Natural killer cell (primary cell): Measurements from ENCODE around the gene GPR141. TPM values are rescaled to one million over a fixed set of nuclear protein-coding genes. Genes with fewer than 3 reads are reported as not detected.
"Not testable (repeated sequence)": the region's sequence is repeated elsewhere in the genome, so short reads cannot be mapped to it uniquely, and the experiment has no call there.

Experiments used
- ATAC-seq, 3 donors: fragments of 150-1000 bp in 2 of 3; fragments of 200-7000 bp in 1 of 3; cut with Tn5 transposase; 1 replicate in 1 of 3; 2 replicates in 2 of 3; pipeline ENCODE4 v1.10.0; 2021; ENCODE audit warnings: mild to moderate bottlenecking in 2 of 3, moderate library complexity in 2 of 3
- DNase-seq, 2 donors: peaks; one replicate each; pipeline versions ENCODE4 v3.0.0 to v3.0.0-alpha.2; 2013 to 2021; ENCODE audit warnings: mixed read lengths in 1 of 2
- H3K27ac ChIP-seq: one replicate; pipeline ENCODE4 v1.5.1; 2013; ENCODE audit warnings: mild to moderate bottlenecking, low read length
- H3K27me3 ChIP-seq: one replicate; pipeline ENCODE4 v1.6.1; 2013; ENCODE audit warnings: low read length; ENCODE audit not compliant: control insufficient read depth, insufficient read depth
- H3K36me3 ChIP-seq: one replicate; pipeline ENCODE4 v1.6.1; 2013; ENCODE audit warnings: low read length; ENCODE audit not compliant: control insufficient read depth, insufficient read depth
- H3K4me1 ChIP-seq: one replicate; pipeline ENCODE4 v1.6.1; 2013; ENCODE audit warnings: low read length; ENCODE audit not compliant: control insufficient read depth, insufficient read depth
- H3K4me3 ChIP-seq: one replicate; pipeline ENCODE4 v1.5.1; 2013; ENCODE audit warnings: low read length
- H3K9me3 ChIP-seq: one replicate; pipeline ENCODE4 v1.6.1; 2013; ENCODE audit warnings: low read length; ENCODE audit not compliant: control insufficient read depth, insufficient read depth
- H3K27ac Mint-ChIP-seq, 2 donors: one replicate each; pipeline ENCODE4 v1.8.0; 2022; ENCODE audit warnings: mild to moderate bottlenecking in 2 of 2, mixed read lengths in 2 of 2, moderate library complexity in 1 of 2
- H3K27me3 Mint-ChIP-seq, 2 donors: one replicate each; pipeline ENCODE4 v1.8.0; 2022; ENCODE audit warnings: low read depth in 2 of 2, mixed read lengths in 2 of 2
- H3K36me3 Mint-ChIP-seq: one replicate; pipeline ENCODE4 v1.8.0; 2022; ENCODE audit warnings: mixed read lengths
- H3K4me1 Mint-ChIP-seq, 2 donors: one replicate each; pipeline ENCODE4 v1.8.0; 2022; ENCODE audit warnings: mixed read lengths in 2 of 2
- H3K4me3 Mint-ChIP-seq: one replicate; pipeline ENCODE4 v1.8.0; 2022; ENCODE audit warnings: mild to moderate bottlenecking, moderate library complexity, mixed read lengths
- H3K9me3 Mint-ChIP-seq, 2 donors: one replicate each; pipeline ENCODE4 v1.8.0; 2022; ENCODE audit warnings: mixed read lengths in 2 of 2
- CTCF ChIP-seq: fragments of 200-600 bp; IDR thresholded peaks from one replicate; pipeline ENCODE4 v1.8.0; 2022; ENCODE audit warnings: antibody characterized with exemption
- WGBS: methylation state at CpG from one replicate; pipeline ENCODE4 v1.1.7; 2013; ENCODE audit warnings: missing lambda C conversion rate; ENCODE audit not compliant: insufficient coverage; 5-methylcytosine and 5-hydroxymethylcytosine counted together
- intact Hi-C: fragments of 100-400 bp; cut with micrococcal nuclease; formaldehyde crosslinking; loops from one replicate; pipeline ENCODE4 v1.14.2; 2022
- total RNA-seq, 4 donors: library from RNA; stranded (reverse); fragments of 120-200 nt in 1 of 4; gene quantifications; one replicate each; pipeline versions ENCODE4 v1.2.3 to v1.2.4, GENCODE V29; 2013 to 2022

The GPR141 gene
- total RNA-seq, 3 donors from 2014 or later (not counting 1 experiment from before 2014, with no cell fraction given): 30.2 to 68.1 (median 55.2) TPM

- peaks cover 64 to 76% of the 10 kb centered on the region in 2 donors for H3K4me1 Mint-ChIP-seq
- TF ChIP-seq CTCF: no peak
- peak overlapping the region; percentile 72 to 82 for H3K27ac Mint-ChIP-seq
- Histone ChIP-seq H3K9me3 (no peaks in the 10 kb centered on the region), H3K36me3 (no peaks in the 10 kb centered on the region), H3K27me3 (no peaks in the 10 kb centered on the region), H3K27ac (no peak overlapping the region), H3K4me1 (peaks cover 24% of the 10 kb centered on the region), H3K4me3 (no peak overlapping the region)
- no peak overlapping the region for H3K4me3 Mint-ChIP-seq
- no peaks in the 10 kb centered on the region for H3K36me3 Mint-ChIP-seq
- intact Hi-C loops: no loop called here
- DNase-seq (no peak), ATAC-seq (no peak)
- H3K27me3 Mint-ChIP-seq: no peaks in the 10 kb centered on the region
- WGBS: 73% methylated on average over 4 of the region's 4 CpGs
- no peaks in the 10 kb centered on the region for H3K9me3 Mint-ChIP-seq
These were observed 14.7 kb downstream of the GPR141 start for GRCh38 chr7:37698276-37698675.

- ATAC-seq: peak in 1 of 3 donors; percentile 9
These were observed 15.2 kb downstream of the GPR141 start for GRCh38 chr7:37698782-37699181.

GRCh38 chr7:37701769-37702168 lies 18.2 kb downstream of the GPR141 start:
- no peaks in the 10 kb centered on the region for H3K9me3 ChIP-seq
- H3K36me3 Mint-ChIP-seq: peaks cover 10% of the 10 kb centered on the region
- intact Hi-C loops: loop anchor here (2.0 kb wide), 1 partner anchor 13 kb away; no protein-coding TSS in a partner anchor
- H3K4me1 ChIP-seq: no peaks in the 10 kb centered on the region
- no peaks in the 10 kb centered on the region for H3K27me3 Mint-ChIP-seq
- peaks cover 65 to 69% of the 10 kb centered on the region in 2 donors for H3K4me1 Mint-ChIP-seq
- no peak overlapping the region for H3K27ac ChIP-seq
- no peak for ATAC-seq
- no CpG with 5 or more reads among the region's 2 CpGs for WGBS
- DNase-seq: no peak
- no peaks in the 10 kb centered on the region for H3K36me3 ChIP-seq
- peak overlapping the region; percentile 74 to 79 for H3K27ac Mint-ChIP-seq
- TF ChIP-seq CTCF: no peak
- no peaks in the 10 kb centered on the region for H3K9me3 Mint-ChIP-seq
- H3K4me3 Mint-ChIP-seq: no peak overlapping the region
- no peak overlapping the region for H3K4me3 ChIP-seq
- no peaks in the 10 kb centered on the region for H3K27me3 ChIP-seq

More at GRCh38 chr7:37698782-37699181, 15.2 kb downstream of the GPR141 start:
- H3K4me1 Mint-ChIP-seq: peaks cover 64 to 75% of the 10 kb centered on the region in 2 donors
- no peak overlapping the region for H3K4me3 Mint-ChIP-seq
- 95% methylated on average over 2 of the region's 2 CpGs for WGBS
- Histone ChIP-seq H3K4me3 (no peak overlapping the region), H3K9me3 (no peaks in the 10 kb centered on the region), H3K4me1 (peaks cover 19% of the 10 kb centered on the region), H3K27ac (no peak overlapping the region), H3K36me3 (no peaks in the 10 kb centered on the region), H3K27me3 (no peaks in the 10 kb centered on the region)
- intact Hi-C loops: no loop called here
- no peak for DNase-seq
- no peak for TF ChIP-seq CTCF
- peak overlapping the region; percentile 72 to 82 for H3K27ac Mint-ChIP-seq
- H3K36me3 Mint-ChIP-seq: no peaks in the 10 kb centered on the region
- H3K9me3 Mint-ChIP-seq: no peaks in the 10 kb centered on the region
- no peaks in the 10 kb centered on the region for H3K27me3 Mint-ChIP-seq

GRCh38 chr7:37703361-37703760 lies 19.8 kb downstream of the GPR141 start:
- DNase-seq: no peak
- H3K36me3 ChIP-seq: no peaks in the 10 kb centered on the region
- no peaks in the 10 kb centered on the region for H3K27me3 ChIP-seq
- no peaks in the 10 kb centered on the region for H3K9me3 Mint-ChIP-seq
- H3K4me1 ChIP-seq: no peaks in the 10 kb centered on the region
- peaks cover 65 to 66% of the 10 kb centered on the region in 2 donors for H3K4me1 Mint-ChIP-seq
- peak overlapping the region; percentile 74 to 79 for H3K27ac Mint-ChIP-seq
- H3K27me3 Mint-ChIP-seq: no peaks in the 10 kb centered on the region
- H3K27ac ChIP-seq: no peak overlapping the region
- H3K4me3 ChIP-seq: no peak overlapping the region
- peaks cover 10% of the 10 kb centered on the region for H3K36me3 Mint-ChIP-seq
- peak overlapping the region; percentile 26 for H3K4me3 Mint-ChIP-seq
- intact Hi-C loops: loop anchor here (2.0 kb wide), 1 partner anchor 15 kb away; no protein-coding TSS in a partner anchor
- ATAC-seq: no peak
- H3K9me3 ChIP-seq: no peaks in the 10 kb centered on the region
- TF ChIP-seq CTCF: no peak

- H3K4me1 ChIP-seq, H3K36me3 ChIP-seq, H3K9me3 Mint-ChIP-seq, DNase-seq, H3K27me3 Mint-ChIP-seq, intact Hi-C loops, H3K27me3 ChIP-seq, H3K9me3 ChIP-seq, H3K4me3 ChIP-seq, H3K4me3 Mint-ChIP-seq, H3K27ac ChIP-seq: not testable (repeated sequence)
- ATAC-seq: peak in 2 of 3 donors; percentile 33 to 59
- 67% methylated on average over 3 of the region's 4 CpGs for WGBS
- peak overlapping the region; percentile 74 to 80 for H3K27ac Mint-ChIP-seq
- peaks cover 10% of the 10 kb centered on the region for H3K36me3 Mint-ChIP-seq
- H3K4me1 Mint-ChIP-seq: peaks cover 60 to 63% of the 10 kb centered on the region in 2 donors
These were observed 20.8 kb downstream of the GPR141 start for GRCh38 chr7:37704328-37704833.
